K562 (cell line): ENCODE results near the gene METAP1D. TPM values are rescaled to one million over a fixed set of nuclear protein-coding genes. Genes with fewer than 3 reads are reported as not detected.

Source experiments
- CHD7 ChIP-seq: fragments of 200-600 bp; sonication (generic); IDR thresholded peaks from one replicate; pipeline ENCODE4 v1.6.1; 2012; ENCODE audit warnings: mild to moderate bottlenecking, low read depth, low read length, inconsistent platforms
- FOS ChIP-seq: IDR thresholded peaks from 3 replicates; pipeline ENCODE4 v1.6.1; 2011; ENCODE audit not compliant: insufficient read length; ENCODE audit errors: extremely low read depth
- SETDB1 ChIP-seq: IDR thresholded peaks from one replicate; pipeline ENCODE4 v1.6.1; 2012; ENCODE audit warnings: low read length, control low read depth, inconsistent platforms
- TFAM ChIP-seq: fragments of 250-450 bp; sonication (Bioruptor Pico); conservative IDR thresholded peaks from 2 replicates; pipeline ENCODE4 v1.5.0; 2021; ENCODE audit warnings: mild to moderate bottlenecking, moderate library complexity
- polyA plus RNA-seq, 8 experiments: library from polyadenylated mRNA; depleted of rRNA in 4 of 8; stranded (reverse) in 5 of 8; unstranded in 3 of 8; fragments of >200 nt; fragmentation: Nextera tagmentation in 2 of 8; fragmentation: Illumina TruSeq in 1 of 8; extraction: Ambion mirVana in 2 of 8; extraction: Trizol in 1 of 8; gene quantifications; 2 replicates each; pipeline versions ENCODE4 v1.2.1 to v1.2.3, GENCODE V29; 2011 to 2014; ENCODE audit warnings: inconsistent platforms in 1 of 8, missing spikeins in 1 of 8
- total RNA-seq, 7 experiments: library from RNA; depleted of rRNA in 6 of 7; stranded (reverse); fragments of >200 nt in 6 of 7; fragmentation: Illumina TruSeq in 2 of 7; extraction: Trizol in 2 of 7; gene quantifications; 2 replicates each; pipeline versions ENCODE4 v1.2.1 to v1.2.3, GENCODE V29; 2011 to 2021; ENCODE audit warnings: low replicate concordance in 1 of 7

METAP1D gene
- total and polyA plus RNA-seq, 9 of the 15 experiments (the other 6 are each of a cell fraction or from before 2014, with no cell fraction given): 8.0 to 23.4 (median 15.7) TPM

GRCh38 chr2:171999604-172000469 is at the start of gene METAP1D (continued):
- TF ChIP-seq CHD7: no peak
- TF ChIP-seq TFAM (CRISPR knock-in tag): no peak
- TF ChIP-seq FOS: no peak
- peak; percentile 74 for TF ChIP-seq SETDB1
